BLaER1 (cell line): ENCODE results near the gene VGLL4.
A peak's percentile ranks its signal among the peaks of the same experiment; 100 is the strongest.

Experiments used
- H3K27ac ChIP-seq: shearing (Covaris generic); formaldehyde crosslinking; 2 replicates; pipeline ENCODE4 v1.8.1; 2022
- H3K27me3 ChIP-seq: shearing (Covaris generic); formaldehyde crosslinking; 2 replicates; pipeline ENCODE4 v1.8.1; 2022
- H3K36me3 ChIP-seq: shearing (Covaris generic); formaldehyde crosslinking; 2 replicates; pipeline ENCODE4 v1.8.1; 2022
- H3K4me1 ChIP-seq: shearing (Covaris generic); formaldehyde crosslinking; 2 replicates; pipeline ENCODE4 v1.8.1; 2022
- H3K4me2 ChIP-seq: shearing (Covaris generic); formaldehyde crosslinking; 2 replicates; pipeline ENCODE4 v1.8.1; 2022
- H3K4me3 ChIP-seq: shearing (Covaris generic); formaldehyde crosslinking; 2 replicates; pipeline ENCODE4 v1.8.1; 2022
- H3K9ac ChIP-seq: shearing (Covaris generic); formaldehyde crosslinking; 2 replicates; pipeline ENCODE4 v1.8.1; 2022
- H3K9me3 ChIP-seq: shearing (Covaris generic); formaldehyde crosslinking; 2 replicates; pipeline ENCODE4 v1.8.1; 2022
- H4K20me1 ChIP-seq: shearing (Covaris generic); formaldehyde crosslinking; 2 replicates; pipeline ENCODE4 v1.8.1; 2022
- Cebpa-rat ChIP-seq: shearing (Covaris generic); IDR thresholded peaks from 2 replicates; pipeline ENCODE4 v1.8.1; 2022

VGLL4 gene

GRCh38 chr3:11591391-11592282 is 52.1 kb downstream of the VGLL4 start:
- Histone ChIP-seq H3K27ac (0 out of 2 replicates have a peak overlapping the region, but pooled peaks have one; percentile 57), H3K4me3 (no peak overlapping the region)

GRCh38 chr3:11591002-11591355 is 52.7 kb downstream of the VGLL4 start:
- no peak for TF ChIP-seq Cebpa-rat

More at GRCh38 chr3:11591391-11592282, 52.1 kb downstream of the VGLL4 start:
- Histone ChIP-seq H3K9ac (no peak overlapping the region; the same call in 1 of the 2 replicates), H3K9me3 (peaks cover 7% of the 10 kb centered on the region; the same call in 1 of the 2 replicates), H3K4me2 (peak overlapping the region; percentile 34; the same call in 1 of the 2 replicates), H3K27me3 (no peaks in the 10 kb centered on the region), H4K20me1 (peaks cover 94% of the 10 kb centered on the region), H3K36me3 (peaks cover 91% of the 10 kb centered on the region), H3K4me1 (peaks cover 28% of the 10 kb centered on the region)
- TF ChIP-seq Cebpa-rat: no peak

GRCh38 chr3:11589706-11590105 is 54.0 kb downstream of the VGLL4 start:
- Histone ChIP-seq H3K36me3 (peaks cover 91% of the 10 kb centered on the region), H3K4me3 (no peak overlapping the region), H3K9ac (no peak overlapping the region), H4K20me1 (peaks cover 100% of the 10 kb centered on the region), H3K27ac (no peak overlapping the region), H3K27me3 (no peaks in the 10 kb centered on the region), H3K9me3 (no peaks in the 10 kb centered on the region), H3K4me2 (no peak overlapping the region), H3K4me1 (peaks cover 38% of the 10 kb centered on the region)
- no peak for TF ChIP-seq Cebpa-rat

More at GRCh38 chr3:11591002-11591355, 52.7 kb downstream of the VGLL4 start:
- Histone ChIP-seq H3K36me3 (peaks cover 91% of the 10 kb centered on the region), H3K9me3 (peaks cover 2% of the 10 kb centered on the region; the same call in 1 of the 2 replicates), H3K4me2 (no peak overlapping the region), H3K27me3 (no peaks in the 10 kb centered on the region), H4K20me1 (peaks cover 94% of the 10 kb centered on the region), H3K27ac (no peak overlapping the region), H3K4me1 (peaks cover 28% of the 10 kb centered on the region), H3K4me3 (no peak overlapping the region), H3K9ac (no peak overlapping the region)

GRCh38 chr3:11588755-11589154 is 55.0 kb downstream of the VGLL4 start:
- no peak overlapping the region for H3K4me2 ChIP-seq
- no peak for TF ChIP-seq Cebpa-rat
- peaks cover 38% of the 10 kb centered on the region for H3K4me1 ChIP-seq
- no peak overlapping the region for H3K27ac ChIP-seq
- peaks cover 100% of the 10 kb centered on the region for H4K20me1 ChIP-seq
- H3K4me3 ChIP-seq: no peak overlapping the region
- no peaks in the 10 kb centered on the region for H3K9me3 ChIP-seq
- H3K27me3 ChIP-seq: no peaks in the 10 kb centered on the region
- H3K36me3 ChIP-seq: peaks cover 81% of the 10 kb centered on the region
- H3K9ac ChIP-seq: no peak overlapping the region

DNA sequence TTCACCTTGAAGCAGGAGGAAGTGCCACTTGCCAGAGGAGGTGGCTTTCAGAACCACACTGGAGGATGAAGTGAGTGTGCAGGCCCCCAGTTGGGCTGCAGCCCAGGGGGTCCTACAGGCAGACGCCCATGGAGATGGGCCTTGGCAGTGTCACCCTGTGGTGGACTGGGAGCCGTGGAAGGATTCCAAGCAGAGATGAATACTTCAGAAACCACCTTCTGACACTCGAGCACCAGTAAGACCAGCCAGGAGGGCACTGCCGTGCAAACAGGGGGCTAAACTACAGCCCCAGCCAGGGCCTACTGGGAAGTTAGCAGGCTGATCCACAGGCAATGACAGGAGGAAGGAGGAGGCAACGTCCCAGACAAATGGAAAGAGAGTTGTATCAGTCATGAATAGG is 55.4 kb downstream of the VGLL4 start:
- H3K27ac ChIP-seq: no peak overlapping the region
- peaks cover 38% of the 10 kb centered on the region for H3K4me1 ChIP-seq
- no peak overlapping the region for H3K4me3 ChIP-seq
- H3K9me3 ChIP-seq: no peaks in the 10 kb centered on the region
- H3K4me2 ChIP-seq: no peak overlapping the region
- H3K36me3 ChIP-seq: peaks cover 77% of the 10 kb centered on the region
- no peak overlapping the region for H3K9ac ChIP-seq
- TF ChIP-seq Cebpa-rat: no peak
- H4K20me1 ChIP-seq: peaks cover 100% of the 10 kb centered on the region
- no peaks in the 10 kb centered on the region for H3K27me3 ChIP-seq

GRCh38 chr3:11587766-11588165 is 55.9 kb downstream of the VGLL4 start:
- peaks cover 72% of the 10 kb centered on the region for H3K36me3 ChIP-seq
- no peak overlapping the region for H3K4me2 ChIP-seq
- no peaks in the 10 kb centered on the region for H3K27me3 ChIP-seq
- no peak overlapping the region for H3K27ac ChIP-seq
- peaks cover 100% of the 10 kb centered on the region for H4K20me1 ChIP-seq
- TF ChIP-seq Cebpa-rat: no peak
- H3K9me3 ChIP-seq: no peaks in the 10 kb centered on the region
- H3K4me3 ChIP-seq: no peak overlapping the region
- peaks cover 38% of the 10 kb centered on the region for H3K4me1 ChIP-seq
- H3K9ac ChIP-seq: no peak overlapping the region

DNA sequence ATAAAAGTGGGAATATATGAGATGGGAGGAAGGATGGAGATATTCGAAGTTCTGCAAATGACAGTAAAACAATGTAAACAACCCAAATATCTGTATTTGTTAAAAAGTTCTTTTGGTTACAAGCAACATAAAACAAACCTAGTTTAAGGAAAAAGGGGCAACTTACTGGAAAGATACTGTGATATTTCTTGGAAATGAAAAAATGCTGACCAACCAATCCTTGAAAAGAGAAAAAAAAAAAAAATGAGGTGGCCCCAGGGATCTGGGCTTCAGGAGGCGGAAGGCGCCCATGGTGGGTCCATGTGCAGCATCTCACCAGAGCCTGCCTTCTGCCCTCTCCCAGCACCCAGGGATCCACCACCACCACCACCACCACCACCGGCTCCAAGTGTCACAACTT is 59.1 kb downstream of the VGLL4 start:
- H3K9ac ChIP-seq: no peak overlapping the region
- H3K9me3 ChIP-seq: no peaks in the 10 kb centered on the region
- H3K4me1 ChIP-seq: peaks cover 46% of the 10 kb centered on the region
- H3K27ac ChIP-seq: no peak overlapping the region
- peak overlapping the region; percentile 89; the same call in 1 of the 2 replicates for H3K4me2 ChIP-seq
- H3K4me3 ChIP-seq: no peak overlapping the region
- peaks cover 61% of the 10 kb centered on the region for H3K36me3 ChIP-seq
- peaks cover 100% of the 10 kb centered on the region for H4K20me1 ChIP-seq
- H3K27me3 ChIP-seq: no peaks in the 10 kb centered on the region
- no peak for TF ChIP-seq Cebpa-rat

DNA sequence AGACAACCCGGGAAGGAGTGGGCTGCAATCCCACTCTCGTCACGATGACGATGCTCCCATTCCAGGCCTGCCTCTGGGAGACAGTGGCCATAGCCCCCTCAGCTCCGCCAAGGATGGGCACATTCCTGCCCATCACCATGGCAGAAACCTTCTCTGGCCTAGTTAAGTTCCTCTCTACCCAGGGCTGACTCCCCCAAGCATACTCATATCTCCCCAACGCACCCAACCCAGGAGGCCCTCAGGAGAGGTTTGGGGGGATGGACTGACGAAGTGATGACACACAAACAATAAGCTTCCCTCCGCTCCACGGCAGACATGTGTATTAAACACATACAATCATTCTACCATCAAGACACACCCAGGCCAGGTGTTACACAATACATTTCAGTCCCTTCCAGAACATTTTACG is 60.1 kb downstream of the VGLL4 start:
- H3K36me3 ChIP-seq: peaks cover 55% of the 10 kb centered on the region
- peaks cover 53% of the 10 kb centered on the region for H3K4me1 ChIP-seq
- no peak for TF ChIP-seq Cebpa-rat
- no peak overlapping the region for H3K27ac ChIP-seq
- no peaks in the 10 kb centered on the region for H3K9me3 ChIP-seq
- H3K9ac ChIP-seq: no peak overlapping the region
- peak overlapping the region; percentile 89 for H3K4me2 ChIP-seq
- no peak overlapping the region for H3K4me3 ChIP-seq
- peaks cover 100% of the 10 kb centered on the region for H4K20me1 ChIP-seq
- H3K27me3 ChIP-seq: no peaks in the 10 kb centered on the region

DNA sequence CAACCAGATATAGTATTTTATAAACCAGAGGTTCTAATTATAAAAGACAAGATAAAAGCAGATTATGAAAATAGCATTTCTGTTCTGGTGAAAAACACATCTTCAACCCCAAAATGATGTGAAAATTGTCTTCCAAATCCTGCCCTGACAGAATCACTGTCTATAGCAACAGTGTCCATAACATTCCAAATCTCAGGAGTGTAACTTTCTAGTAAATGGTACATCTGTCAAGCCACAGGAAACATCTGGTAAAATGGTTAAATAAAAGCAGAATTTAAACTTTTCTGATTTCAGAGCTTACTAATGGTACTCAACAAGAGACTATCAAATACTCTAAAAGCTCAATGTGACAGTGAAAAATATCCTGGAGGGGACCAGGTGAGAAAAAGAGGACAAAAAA is 60.5 kb downstream of the VGLL4 start:
- H3K36me3 ChIP-seq: peaks cover 51% of the 10 kb centered on the region
- H3K4me3 ChIP-seq: peak overlapping the region; percentile 43; the same call in 1 of the 2 replicates
- H3K4me2 ChIP-seq: peak overlapping the region; percentile 89
- H4K20me1 ChIP-seq: peaks cover 100% of the 10 kb centered on the region
- H3K27me3 ChIP-seq: no peaks in the 10 kb centered on the region
- H3K27ac ChIP-seq: 0 out of 2 replicates have a peak overlapping the region, but pooled peaks have one; percentile 45
- H3K9ac ChIP-seq: peak overlapping the region; percentile 51
- no peak for TF ChIP-seq Cebpa-rat
- no peaks in the 10 kb centered on the region for H3K9me3 ChIP-seq
- peaks cover 54% of the 10 kb centered on the region for H3K4me1 ChIP-seq

GRCh38 chr3:11582191-11582968 is 61.3 kb downstream of the VGLL4 start:
- Histone ChIP-seq H3K27me3 (no peaks in the 10 kb centered on the region), H3K27ac (peak overlapping the region; percentile 45), H3K9me3 (no peaks in the 10 kb centered on the region), H3K36me3 (peaks cover 43% of the 10 kb centered on the region), H3K4me2 (peak overlapping the region; percentile 89), H3K4me3 (peak overlapping the region; percentile 43), H4K20me1 (peaks cover 100% of the 10 kb centered on the region), H3K9ac (peak overlapping the region; percentile 51), H3K4me1 (peaks cover 63% of the 10 kb centered on the region)
- TF ChIP-seq Cebpa-rat: no peak
